ENCODE data around the gene TJP1.
"Not testable (repeated sequence)": the region's sequence is repeated elsewhere in the genome, so short reads cannot be mapped to it uniquely, and the experiment has no call there.

TJP1 gene

DNA sequence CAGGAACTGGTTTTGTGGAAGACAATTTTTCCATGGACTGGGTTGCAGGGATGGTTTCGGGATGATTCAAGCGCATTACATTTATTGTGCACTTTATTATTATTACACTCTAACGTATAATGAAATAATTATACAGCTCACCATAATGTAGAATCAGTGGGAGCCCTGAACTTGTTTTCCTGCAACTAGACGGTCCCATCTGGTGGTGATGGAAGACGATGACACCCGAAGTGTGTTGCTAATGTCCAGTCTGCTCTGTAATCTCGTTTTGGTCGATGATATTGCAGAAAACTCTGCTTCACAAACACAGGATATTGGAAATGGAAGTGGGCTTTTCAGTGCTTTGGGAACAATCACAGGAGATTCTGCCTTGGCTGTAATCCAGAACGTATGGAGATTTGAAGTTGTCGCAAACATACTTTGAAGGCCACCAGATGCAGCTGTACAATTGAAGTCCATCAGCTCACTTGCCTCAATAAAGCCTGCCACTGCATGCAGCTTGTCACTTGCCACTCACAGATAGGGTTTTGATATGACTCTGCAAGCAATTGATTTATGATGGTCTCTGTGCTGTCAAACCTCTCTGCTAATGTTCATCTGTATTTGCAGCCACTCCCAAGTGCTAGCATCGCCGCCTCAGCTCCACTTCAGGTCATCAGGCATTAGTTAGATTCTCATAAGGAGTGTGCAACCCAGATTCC lies 141.7 kb downstream of the TJP1 start:
- DNase-seq = no peak

DNA sequence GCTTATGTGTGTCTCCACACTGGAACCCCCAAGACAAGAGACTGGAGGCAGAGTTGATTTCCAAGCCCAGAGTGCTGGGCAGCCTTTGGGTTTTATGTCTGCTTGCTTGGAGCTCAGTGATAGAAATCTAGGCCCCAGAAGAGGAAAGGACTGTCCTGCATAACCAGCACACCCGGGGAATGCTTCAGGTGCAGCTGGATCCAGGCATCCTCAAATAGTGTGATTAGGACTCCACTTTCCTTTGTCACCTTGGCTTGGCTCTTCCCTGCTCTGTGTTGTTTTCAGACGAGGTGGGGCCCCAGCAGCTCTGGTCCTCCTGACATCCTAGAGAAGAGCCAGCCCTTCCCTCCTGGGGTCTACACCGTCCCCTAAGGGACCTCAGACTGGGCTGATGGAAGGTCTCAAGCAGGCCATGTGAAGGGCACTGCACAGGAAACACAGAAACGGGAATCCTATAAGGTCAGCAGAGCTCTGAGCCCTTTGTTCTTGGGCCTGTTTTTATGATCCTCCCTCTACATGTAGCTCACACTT lies 143.7 kb downstream of the TJP1 start:
- no peak for DNase-seq

DNA sequence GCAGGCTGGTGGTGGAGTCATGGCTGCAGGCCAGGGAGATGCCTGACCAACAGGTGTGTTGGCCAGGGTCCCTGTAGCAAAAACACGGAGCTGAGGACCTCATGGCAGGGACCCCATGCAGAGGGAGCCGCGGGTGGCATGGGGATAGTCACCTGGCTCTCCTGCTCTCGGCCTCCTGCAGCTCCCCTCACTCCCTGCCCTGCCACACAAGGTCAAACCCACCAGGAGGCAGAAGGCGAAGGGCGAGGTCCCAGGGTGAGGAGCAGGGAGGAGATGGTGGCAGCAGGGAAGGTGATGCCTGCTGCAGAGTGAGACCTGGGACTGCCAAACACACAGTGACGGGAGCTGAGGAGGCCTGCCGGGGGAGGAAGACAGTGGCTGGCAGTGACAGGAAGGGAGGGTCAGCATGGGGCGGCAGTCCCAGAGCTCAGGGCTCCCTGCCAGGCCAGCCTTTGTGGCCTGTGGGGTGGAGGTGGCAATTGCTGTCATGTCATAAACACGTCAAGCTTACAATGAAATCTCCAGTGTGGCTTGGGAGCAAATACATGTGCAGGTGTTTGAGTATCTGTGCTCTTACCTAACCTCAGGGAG lies 144.3 kb downstream of the TJP1 start:
- no peak for DNase-seq

DNA sequence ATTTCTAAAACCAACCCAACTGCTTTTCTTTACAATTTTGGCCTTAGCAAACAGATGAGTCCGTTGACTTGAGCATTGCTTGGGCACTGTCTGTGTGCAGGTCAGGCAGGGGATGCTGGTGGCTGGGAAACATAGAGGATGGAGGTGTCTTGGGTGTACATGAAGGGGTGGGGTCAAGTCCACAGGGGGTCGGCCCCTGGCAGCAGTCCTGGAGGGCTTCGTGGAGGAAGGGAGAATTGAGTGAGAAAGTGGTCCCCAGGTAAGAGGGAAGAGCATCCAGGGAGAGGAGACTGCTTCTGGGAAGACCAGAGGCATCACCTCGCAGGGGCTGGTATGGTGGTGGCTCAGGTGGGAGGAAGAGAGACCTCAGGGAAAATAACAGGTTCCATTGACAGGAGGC lies 144.8 kb downstream of the TJP1 start:
- no peak for DNase-seq

DNA sequence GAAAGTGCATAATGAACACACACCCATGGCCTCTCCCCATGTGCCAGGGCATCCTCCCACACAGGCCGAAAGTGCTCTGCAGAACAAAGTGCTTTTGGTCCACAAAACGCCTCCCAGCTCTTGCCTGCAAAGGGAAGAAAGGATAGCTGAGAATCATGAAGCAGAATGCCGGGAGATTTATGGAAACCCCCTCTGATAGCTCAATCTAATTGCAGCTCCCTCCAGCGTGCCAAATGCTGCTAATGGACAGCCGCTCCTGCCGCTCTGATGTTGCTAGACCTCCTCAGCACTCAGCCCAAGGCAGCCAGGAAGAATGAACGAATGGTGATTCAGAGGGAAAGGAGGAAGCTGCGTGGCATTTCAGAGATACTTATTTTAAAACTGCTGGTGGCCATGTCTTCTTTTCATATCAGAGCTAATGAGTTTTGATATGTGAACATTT lies 145.3 kb downstream of the TJP1 start:
- DNase-seq = no peak

DNA sequence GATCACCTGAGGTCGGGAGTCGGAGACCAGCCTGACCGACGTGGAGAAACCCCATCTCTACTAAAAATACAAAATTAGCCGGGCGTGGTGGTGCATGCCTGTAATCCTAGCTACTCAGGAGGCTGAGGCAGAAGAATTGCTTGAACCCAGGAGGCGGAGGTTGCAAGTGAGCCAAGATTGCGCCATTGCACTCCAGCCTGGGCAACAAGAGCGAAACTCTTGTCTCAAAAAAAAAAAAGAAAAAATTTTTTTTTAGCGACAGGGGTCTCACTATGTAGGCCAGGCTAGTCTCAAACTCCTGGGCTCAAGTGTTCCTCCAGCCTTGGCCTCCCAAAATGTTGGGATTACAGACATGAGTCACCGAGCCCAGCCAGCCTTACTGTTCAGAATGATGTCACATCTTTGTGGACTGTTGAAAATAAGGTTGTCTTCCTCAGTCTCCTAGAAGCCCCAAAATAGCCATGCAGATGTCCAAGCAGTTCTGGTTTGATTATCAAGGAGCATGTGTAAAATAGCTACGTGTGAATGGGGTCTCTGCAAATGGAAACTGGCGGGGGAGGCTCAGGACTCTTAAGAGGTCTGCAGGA lies 145.8 kb downstream of the TJP1 start:
- DNase-seq = not testable (repeated sequence)

DNA sequence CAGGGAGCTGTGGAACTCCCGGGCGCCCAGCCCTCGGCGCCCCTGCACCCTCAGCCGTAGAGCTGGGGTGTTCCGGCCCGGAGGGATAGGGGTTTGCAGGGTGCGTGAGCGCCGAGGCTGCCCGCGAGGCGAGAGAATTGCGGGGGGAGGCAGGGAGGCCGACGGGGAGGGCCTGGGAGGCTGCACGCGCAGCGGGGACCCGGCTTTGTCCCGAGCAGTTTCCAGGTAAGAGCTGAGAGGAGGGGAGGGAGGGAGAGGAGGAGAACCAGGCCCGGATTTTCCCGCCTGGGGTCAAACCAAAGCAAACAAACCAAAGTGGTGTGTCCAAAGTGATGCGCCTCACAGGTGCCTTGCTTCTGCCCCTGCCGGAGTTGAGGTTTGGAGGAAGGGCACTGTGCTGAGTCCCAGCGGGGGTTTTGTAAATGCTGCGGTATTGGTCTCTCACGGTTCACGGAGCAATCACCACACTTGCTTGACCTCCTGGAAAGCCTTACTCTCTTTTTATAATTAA lies 146.4 kb downstream of the TJP1 start:
- no peak for DNase-seq

DNA sequence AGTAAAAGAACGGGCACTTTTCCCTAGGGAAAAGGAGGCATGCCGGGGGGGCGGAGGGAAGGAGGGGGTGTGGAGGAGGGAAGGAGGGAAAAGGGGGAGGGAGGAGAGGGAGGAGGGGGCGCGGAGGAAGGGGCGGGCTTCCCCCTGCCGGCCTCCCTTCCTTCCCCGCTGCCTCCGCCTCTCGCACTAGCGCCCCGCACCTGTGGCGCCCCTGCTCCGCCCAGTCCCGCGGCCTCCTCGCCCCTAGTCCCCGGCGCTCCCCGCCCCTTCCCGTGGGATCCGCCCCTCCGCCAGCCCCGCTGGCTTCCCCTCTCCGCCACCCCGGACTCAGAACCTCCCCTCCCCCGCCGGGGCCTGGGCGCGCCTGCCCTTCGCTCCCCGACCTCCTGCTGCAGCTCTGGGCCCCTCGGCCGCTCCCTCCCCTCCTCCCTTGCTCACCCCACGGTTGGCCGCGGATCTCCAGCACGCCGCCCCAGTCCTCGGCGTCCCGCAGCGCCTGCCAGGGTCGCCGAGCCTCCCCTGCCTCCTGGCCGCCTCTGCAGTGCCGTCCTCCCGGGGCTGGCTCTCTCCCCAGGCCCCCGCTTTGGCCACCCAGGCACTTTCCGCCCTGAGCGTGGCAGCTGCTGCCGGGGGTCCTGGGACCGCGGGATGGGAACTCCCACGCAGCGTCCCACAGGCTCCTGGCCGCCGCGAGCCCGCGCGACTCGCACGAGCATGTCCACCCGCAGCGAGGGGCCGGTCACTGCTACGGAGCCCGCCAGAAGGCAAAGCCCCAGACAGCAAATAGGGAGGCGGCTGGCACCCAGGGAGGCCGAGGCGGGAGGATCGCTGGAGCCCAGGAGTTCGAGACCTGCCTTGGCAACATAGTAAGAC lies 147.4 kb downstream of the TJP1 start:
- peak in 1 of 2 donors; percentile 20 for DNase-seq

DNA sequence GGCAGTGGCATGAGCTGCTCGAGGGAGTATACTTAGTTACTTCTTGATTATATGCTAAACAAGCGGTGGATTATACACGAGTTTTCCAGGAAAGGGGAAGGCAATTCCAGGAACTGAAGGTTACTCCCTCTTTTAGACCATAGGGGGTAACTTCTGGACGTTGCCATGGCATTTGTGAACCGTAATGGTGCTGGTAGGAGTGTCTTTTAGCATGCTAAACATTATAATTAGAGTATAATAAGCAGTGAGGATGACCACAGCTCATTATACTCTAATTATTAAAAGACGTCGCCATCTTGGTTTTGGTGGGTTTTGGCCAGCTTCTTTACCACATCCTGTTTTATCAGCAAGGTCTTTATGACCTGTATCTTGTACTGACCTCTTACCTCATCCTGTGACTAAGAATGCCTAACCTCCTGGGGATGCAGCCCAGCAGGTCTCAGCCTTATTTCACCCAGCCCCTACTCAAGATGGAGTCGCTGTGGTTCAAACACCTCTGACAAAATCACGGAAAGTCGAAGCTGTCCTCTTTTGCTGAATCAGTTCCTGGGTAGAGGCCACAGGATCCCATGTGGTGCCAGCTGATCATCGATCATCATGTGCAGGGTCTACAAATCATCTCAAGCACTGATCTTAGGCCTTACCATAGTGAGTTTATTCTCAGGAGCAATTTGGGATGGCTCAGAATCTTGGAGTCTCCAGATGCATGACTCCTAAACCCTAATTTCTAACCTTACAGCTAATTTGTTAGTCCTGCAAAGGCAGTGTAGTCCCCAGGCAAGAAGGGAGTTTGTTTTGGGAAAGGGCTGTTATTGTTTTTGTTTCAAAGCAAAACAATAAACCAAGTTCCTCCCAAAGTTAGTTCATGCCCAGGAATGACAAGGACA lies 149.1 kb downstream of the TJP1 start:
- no peak for DNase-seq

DNA sequence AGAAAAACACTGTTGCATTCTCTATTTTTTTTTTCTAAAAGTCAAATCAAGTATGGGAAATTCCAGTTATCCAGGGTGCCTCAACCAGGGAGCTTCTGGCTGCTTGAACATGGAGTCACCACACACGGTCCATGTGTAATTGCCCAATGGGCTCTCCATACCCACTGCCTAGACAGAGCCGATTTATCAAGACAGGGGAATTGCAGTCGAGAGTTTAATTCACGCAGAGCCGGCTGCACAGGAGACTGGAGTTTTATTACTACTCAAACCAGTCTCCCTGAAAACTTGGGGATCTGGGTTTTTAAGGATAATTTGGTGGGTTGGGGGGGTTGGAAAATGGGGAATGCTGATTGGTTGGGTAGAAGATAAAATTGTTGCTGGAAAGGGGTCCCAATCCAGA lies 149.8 kb downstream of the TJP1 start:
- DNase-seq = no peak

DNA sequence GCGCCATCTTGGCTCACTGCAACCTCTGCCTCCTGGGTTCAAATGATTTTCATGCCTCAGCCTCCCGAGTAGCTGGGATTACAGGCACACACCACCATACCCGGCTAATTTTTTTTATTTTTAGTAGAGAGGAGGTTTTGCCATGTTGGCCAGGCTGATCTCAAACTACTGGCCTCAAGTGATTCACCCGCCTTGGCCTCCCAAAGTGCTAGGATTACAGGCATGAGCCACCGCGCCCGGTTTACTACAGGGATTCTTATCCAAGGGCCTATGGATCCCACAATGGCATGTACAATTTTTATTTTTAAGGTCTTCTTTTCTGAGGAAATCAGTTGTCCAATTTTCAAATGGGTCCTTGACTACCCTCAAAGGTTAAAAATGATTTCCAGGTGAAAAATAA lies 150.2 kb downstream of the TJP1 start:
- not testable (repeated sequence) for DNase-seq

DNA sequence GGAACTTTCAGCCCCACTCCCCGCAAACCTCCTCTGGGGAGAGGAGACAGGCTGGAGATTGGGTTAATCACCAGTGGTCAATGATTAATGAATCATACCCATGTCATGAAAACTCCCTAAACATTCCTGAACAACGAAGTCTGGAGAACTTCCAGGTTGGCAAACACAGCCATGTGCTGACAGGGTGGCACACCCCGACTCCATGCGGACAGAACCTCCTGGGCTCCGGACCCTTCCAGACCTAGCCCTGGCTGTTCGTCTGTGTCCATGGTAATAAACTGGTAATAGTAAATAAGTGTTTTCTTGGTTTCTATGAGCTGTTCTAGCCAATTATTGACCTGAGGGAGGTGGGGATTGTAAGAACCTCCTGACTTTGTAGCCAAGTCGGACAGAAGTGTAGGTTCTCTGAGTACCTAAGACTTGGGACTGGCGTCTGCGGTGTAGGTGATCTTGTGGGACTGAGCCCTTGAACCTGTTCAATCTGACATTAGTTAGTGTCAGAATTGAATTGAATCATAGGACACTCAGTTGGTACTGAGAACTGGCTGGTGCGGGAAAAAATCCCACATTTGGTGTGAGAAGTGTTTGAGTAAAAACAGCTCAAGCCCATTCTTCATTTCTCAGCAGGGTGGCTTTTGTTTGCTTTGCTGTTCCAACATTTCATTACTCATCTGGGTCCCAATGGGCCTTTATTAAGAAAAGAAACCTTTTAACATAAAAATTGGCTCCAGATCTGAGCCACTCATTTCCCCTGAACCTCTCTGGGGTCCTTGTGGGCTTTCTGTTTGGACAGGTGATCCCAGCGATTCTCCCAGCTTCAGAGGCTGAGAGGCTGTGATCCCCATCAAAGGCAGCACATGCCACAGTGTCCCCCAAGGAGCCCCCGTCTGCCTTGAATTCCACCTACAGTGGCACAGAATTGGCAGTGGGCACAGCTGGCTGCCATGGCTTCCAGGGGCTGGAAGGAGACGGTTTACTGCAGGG lies 151.0 kb downstream of the TJP1 start:
- no peak for DNase-seq

DNA sequence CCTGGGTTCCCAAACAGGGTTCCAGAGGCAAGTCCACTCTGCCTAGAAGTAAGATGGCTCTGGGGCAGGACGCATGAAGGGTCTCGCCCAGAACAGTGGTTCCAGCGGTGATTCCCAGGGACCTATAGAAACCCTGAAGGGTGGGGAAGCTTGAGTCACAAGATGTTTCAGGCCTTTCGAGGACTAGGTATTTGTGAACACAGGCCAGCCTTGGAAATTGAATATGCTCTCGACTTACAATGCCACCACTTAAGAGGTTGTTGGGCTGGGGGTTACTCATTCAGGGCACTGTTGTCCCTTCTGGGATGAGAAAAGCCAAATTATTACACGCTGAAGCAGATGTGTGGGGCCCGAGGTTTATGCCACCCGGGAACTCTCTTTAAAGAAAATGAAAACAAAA lies 152.0 kb downstream of the TJP1 start:
- DNase-seq = no peak

DNA sequence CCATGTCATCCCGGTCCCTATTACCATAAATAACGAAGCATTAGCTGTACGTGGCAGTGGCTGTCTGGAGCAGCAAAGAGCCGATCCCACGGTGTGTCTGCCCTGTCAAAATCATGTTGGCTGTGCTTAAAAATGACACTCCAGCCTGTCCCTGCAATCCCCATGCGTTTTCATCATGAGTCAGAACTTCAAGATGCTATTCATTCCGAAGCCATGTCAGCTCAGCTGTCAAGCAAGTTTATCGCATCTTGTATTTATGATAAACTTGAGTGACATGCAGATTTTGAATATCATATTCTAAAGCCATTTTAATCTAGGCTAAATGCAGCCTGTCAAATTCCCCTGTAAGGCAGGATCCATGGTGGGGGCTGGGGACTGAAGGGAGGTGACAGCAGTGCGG lies 152.4 kb downstream of the TJP1 start:
- DNase-seq = no peak

DNA sequence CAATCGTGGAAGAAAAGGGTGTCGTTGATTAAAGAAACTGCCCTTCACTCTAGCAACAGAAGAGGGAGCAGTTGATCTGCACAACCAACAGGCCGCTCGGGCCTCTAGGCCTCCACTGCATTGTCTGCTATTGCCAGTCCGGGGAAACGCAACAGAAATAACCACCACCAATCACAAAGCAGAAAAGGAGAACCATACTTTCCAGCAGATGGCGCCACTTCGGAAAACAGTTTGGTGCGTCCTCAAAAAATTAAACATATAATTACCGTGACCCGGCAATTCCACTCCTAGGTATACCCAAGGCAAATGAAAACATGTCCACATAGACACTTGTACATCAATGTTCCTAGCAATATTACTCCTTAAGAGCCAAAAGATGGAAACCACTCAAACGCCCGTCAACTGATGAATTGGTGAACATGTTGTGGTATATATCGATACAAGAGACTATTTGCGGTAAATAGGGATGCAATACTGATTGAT lies 154.1 kb downstream of the TJP1 start:
- DNase-seq = peak; percentile 18 to 52

DNA sequence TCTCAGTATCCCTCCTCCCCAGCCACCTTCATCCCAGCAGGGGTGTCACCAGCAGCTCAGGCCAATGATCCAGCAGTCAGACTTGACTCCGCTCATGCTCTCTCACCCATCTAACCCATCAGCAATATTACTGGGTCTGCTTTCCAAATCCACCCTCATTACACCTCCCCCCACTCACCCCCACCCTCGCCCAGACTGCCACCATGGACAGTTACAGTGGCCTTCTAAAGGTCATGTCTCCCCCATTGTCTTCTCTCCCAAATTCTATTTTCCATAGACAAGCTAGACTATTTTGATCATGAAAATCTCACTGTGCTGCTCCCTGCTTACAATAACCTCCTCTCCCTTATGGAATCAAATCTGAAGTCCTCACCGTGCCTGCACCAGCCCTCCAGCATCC lies 156.0 kb downstream of the TJP1 start:
- DNase-seq = no peak

DNA sequence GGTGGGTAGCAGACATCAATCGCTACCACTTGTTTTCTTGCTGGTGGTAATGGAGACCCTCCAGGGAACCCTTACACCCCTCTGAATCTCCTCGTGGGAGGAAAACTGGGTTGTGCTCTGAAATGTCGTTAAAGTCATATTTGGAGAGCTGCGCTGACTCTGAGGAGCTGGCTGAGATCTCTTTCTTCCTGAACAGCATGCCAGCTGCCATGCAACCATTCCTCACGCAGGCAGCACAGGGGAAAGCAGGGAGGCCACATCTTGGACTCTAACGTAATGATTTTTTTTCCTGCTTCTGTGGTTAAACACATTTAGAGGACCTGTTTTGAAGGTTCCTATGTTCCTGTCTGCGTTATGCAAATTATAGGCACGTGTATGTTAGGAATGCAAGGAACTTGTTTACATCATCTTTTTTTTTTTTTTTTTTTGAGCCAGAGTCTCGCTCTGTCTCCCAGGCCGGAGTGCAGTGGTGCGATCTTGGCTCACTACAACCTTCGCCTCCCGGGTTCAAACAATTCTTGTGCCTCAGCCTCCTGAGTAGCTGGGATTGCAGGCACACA lies 156.7 kb downstream of the TJP1 start:
- no peak for DNase-seq

DNA sequence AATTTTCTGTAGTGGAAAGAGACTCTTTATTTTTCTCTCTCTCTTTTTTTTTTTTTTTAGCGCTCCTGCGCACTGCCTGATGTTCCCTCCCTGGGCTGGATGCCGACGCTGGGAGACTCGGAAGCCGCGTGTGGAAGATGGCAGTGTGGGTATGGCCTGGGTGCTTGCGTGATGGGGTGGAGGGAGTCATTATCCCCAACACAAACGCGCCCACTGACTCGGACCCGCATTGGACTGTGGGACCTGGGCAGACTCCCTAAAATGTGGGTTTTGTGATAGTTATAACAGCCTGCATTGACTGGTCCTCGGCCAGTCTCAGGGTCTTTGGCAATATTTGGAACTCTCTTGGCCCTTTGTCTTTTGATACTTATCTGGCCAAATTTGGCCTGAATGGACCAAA lies 157.9 kb downstream of the TJP1 start:
- no peak for DNase-seq

DNA sequence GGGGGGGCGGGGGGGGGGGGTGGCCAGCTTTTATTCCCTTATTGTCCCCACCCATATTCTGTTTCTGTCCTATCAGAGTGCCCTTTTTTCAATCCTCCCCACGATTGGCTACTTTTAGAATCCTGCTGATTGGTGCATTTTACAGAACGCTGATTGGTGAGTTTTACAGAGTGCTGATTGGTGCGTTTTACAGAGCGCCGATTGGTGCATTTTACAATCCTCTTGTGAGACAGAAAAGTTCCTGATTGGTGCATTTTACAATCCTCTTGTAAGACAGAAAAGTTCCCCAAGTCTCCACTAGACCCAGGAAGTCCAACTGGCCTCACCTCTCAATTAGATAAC lies 164.8 kb downstream of the TJP1 start:
- not testable (repeated sequence) for DNase-seq

Data from stimulated activated CD4-positive, alpha-beta T cell treated with anti-CD3 and anti-CD28 coated beads, Interleukin-2, amount 100 ng/mL, for 24 hours (primary cell).